Measurements from ENCODE around the gene MTERF1. TPM values are rescaled to one million over a fixed set of nuclear protein-coding genes. Genes with fewer than 3 reads are reported as not detected.
"Not testable (repeated sequence)": the region's sequence is repeated elsewhere in the genome, so short reads cannot be mapped to it uniquely, and the experiment has no call there.

The MTERF1 gene
- polyA plus RNA-seq, 3 donors = 3.6 to 4.6 (median 4.0) TPM

DNA sequence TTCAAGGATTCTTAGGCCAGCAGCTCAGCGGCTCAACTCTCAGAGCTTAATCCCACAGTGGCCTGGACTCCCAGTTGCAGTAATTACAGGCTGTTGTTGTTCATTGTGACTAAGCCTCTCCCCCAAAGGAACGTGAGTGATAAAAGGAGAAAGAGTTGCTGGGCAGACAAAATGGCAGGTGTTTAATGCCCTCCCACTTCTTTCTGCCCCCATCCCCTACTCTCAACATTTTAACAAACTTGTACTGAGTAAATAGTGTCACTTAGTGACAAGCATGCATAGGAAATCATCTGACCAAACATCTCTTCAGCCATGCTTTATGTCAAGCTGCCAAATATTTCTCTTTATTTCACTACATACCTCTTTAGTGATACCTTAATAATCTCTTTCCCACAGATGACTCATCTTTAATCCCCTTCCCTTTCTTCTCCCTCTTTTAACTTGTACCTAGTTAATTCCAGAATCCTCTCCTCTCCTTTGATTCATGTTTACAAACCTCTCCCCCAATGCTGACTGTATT lies 12.4 kb upstream of the MTERF1 start:
- Histone ChIP-seq H3K9me3 (replicated peaks in 1 of 2; ENCODE audit: control insufficient read depth in 1 of 2, insufficient read depth in 1 of 2, low read length in 2 of 2) (peaks cover 0 to 13% of the 10 kb centered on the region in 2 donors), H3K4me2 (replicated peaks; ENCODE audit: extremely low read depth, low read length, poor library complexity, severe bottlenecking) (no peak overlapping the region)
- intact Hi-C loops (cut with micrococcal nuclease) = no loop called here

DNA sequence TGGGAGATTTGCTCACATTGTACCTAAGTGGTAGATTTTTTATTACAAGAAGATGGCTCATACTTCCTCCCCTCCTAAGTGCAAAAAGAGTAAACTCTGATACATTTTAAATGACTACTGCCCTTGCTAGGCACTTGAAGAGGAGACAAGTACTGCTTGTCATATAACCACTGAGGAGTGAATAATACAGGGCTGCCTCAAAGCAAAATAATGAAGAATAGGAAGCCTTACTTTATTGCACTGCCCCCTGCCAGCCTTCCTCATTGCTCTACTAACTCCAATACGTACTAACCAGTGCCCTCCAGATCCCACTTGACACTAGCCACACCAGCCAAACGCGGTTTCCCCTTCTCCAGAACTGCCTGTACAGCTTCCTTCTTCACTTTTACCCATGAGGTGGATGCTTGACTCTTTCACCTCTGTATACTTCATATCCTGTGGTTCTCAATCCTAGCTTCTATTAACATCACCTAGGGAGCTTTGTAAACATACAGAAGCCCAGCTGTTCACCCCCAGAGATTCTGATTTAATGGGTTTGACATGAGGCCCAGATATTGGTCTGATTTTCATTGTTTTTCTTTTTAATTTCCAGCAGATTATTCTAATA lies 11.7 kb upstream of the MTERF1 start:
- DNase-seq = no peak
- WGBS (ENCODE audit: insufficient coverage) = 73% methylated on average over 3 of the region's 3 CpGs
- no peaks in the 10 kb centered on the region for H3K4me1 Mint-ChIP-seq
- H3K27ac ChIP-seq (ENCODE audit: low read depth in 1 of 2, low read length in 2 of 2) = no peak overlapping the region
- H3K9ac ChIP-seq (ENCODE audit: insufficient read depth, low read length, poor library complexity, severe bottlenecking) = no peak overlapping the region
- H3K36me3 Mint-ChIP-seq = no peaks in the 10 kb centered on the region
- H4K20me1 ChIP-seq (ENCODE audit: insufficient read depth, low read length) = no peaks in the 10 kb centered on the region
- H3K9me3 ChIP-seq (replicated peaks in 1 of 2; ENCODE audit: control insufficient read depth in 1 of 2, insufficient read depth in 1 of 2, low read length in 2 of 2) = peaks cover 0 to 19% of the 10 kb centered on the region in 2 donors
- peaks cover 12 to 26% (median 18%) of the 10 kb centered on the region in 7 donors for H3K9me3 Mint-ChIP-seq
- no peak overlapping the region for H3K4me2 ChIP-seq (replicated peaks; ENCODE audit: extremely low read depth, low read length, poor library complexity, severe bottlenecking)
- no peaks in the 10 kb centered on the region for H3K36me3 ChIP-seq (replicated peaks in 1 of 2; ENCODE audit: control insufficient read depth in 1 of 2, insufficient read depth in 2 of 2, low read length in 2 of 2)
- H3K27ac Mint-ChIP-seq = no peak overlapping the region
- intact Hi-C loops (cut with micrococcal nuclease) = no loop called here
- H3K27me3 ChIP-seq (ENCODE audit: control insufficient read depth in 2 of 2, insufficient read depth in 2 of 2, low read length in 2 of 2) = no peaks in the 10 kb centered on the region
- no peak overlapping the region for H2AFZ ChIP-seq (ENCODE audit: insufficient read depth, low read depth, low read length, poor library complexity, severe bottlenecking)
- H3K4me3 ChIP-seq (replicated peaks in 1 of 3; ENCODE audit: low read depth in 2 of 3, low read length in 3 of 3) = no peak overlapping the region
- TF ChIP-seq, protein P1, sequence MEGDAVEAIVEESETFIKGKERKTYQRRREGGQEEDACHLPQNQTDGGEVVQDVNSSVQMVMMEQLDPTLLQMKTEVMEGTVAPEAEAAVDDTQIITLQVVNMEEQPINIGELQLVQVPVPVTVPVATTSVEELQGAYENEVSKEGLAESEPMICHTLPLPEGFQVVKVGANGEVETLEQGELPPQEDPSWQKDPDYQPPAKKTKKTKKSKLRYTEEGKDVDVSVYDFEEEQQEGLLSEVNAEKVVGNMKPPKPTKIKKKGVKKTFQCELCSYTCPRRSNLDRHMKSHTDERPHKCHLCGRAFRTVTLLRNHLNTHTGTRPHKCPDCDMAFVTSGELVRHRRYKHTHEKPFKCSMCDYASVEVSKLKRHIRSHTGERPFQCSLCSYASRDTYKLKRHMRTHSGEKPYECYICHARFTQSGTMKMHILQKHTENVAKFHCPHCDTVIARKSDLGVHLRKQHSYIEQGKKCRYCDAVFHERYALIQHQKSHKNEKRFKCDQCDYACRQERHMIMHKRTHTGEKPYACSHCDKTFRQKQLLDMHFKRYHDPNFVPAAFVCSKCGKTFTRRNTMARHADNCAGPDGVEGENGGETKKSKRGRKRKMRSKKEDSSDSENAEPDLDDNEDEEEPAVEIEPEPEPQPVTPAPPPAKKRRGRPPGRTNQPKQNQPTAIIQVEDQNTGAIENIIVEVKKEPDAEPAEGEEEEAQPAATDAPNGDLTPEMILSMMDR (IDR thresholded peaks at IDR 0.05) = no peak
- no peaks in the 10 kb centered on the region for H3K79me2 ChIP-seq (ENCODE audit: insufficient read depth, low read length)
- peaks cover under 1 to 3% (median 2%) of the 10 kb centered on the region in 3 donors for H3K27me3 Mint-ChIP-seq (ENCODE audit: low read depth in 3 of 3)
- no peak overlapping the region for H3K4me3 Mint-ChIP-seq
- H3K4me1 ChIP-seq (ENCODE audit: control insufficient read depth in 1 of 2, insufficient read depth in 2 of 2, low read length in 2 of 2) = no peaks in the 10 kb centered on the region

More for the DNA sequence above, 12.4 kb upstream of the MTERF1 start:
- Histone ChIP-seq H3K36me3 (replicated peaks in 1 of 2; ENCODE audit: control insufficient read depth in 1 of 2, insufficient read depth in 2 of 2, low read length in 2 of 2) (no peaks in the 10 kb centered on the region), H3K79me2 (ENCODE audit: insufficient read depth, low read length) (no peaks in the 10 kb centered on the region), H3K4me3 (replicated peaks in 1 of 3; ENCODE audit: low read depth in 2 of 3, low read length in 3 of 3) (no peak overlapping the region), H3K27ac (ENCODE audit: low read depth in 1 of 2, low read length in 2 of 2) (no peak overlapping the region), H3K9ac (ENCODE audit: insufficient read depth, low read length, poor library complexity, severe bottlenecking) (no peak overlapping the region), H2AFZ (ENCODE audit: insufficient read depth, low read depth, low read length, poor library complexity, severe bottlenecking) (no peak overlapping the region), H3K4me1 (ENCODE audit: control insufficient read depth in 1 of 2, insufficient read depth in 2 of 2, low read length in 2 of 2) (no peaks in the 10 kb centered on the region), H3K27me3 (ENCODE audit: control insufficient read depth in 2 of 2, insufficient read depth in 2 of 2, low read length in 2 of 2) (no peaks in the 10 kb centered on the region), H4K20me1 (ENCODE audit: insufficient read depth, low read length) (no peaks in the 10 kb centered on the region)
- TF ChIP-seq, protein P1 (IDR thresholded peaks at IDR 0.05) = no peak
- DNase-seq = no peak
- H3K4me3 Mint-ChIP-seq = no peak overlapping the region
- H3K27ac Mint-ChIP-seq = no peak overlapping the region
- H3K4me1 Mint-ChIP-seq = no peaks in the 10 kb centered on the region
- H3K36me3 Mint-ChIP-seq = no peaks in the 10 kb centered on the region
- peaks cover 0 to 3% (median 2%) of the 10 kb centered on the region in 3 donors for H3K27me3 Mint-ChIP-seq (ENCODE audit: low read depth in 3 of 3)
- no CpG with 5 or more reads among the region's 2 CpGs for WGBS (ENCODE audit: insufficient coverage)
- H3K9me3 Mint-ChIP-seq = peaks cover 11 to 19% (median 13%) of the 10 kb centered on the region in 7 donors

DNA sequence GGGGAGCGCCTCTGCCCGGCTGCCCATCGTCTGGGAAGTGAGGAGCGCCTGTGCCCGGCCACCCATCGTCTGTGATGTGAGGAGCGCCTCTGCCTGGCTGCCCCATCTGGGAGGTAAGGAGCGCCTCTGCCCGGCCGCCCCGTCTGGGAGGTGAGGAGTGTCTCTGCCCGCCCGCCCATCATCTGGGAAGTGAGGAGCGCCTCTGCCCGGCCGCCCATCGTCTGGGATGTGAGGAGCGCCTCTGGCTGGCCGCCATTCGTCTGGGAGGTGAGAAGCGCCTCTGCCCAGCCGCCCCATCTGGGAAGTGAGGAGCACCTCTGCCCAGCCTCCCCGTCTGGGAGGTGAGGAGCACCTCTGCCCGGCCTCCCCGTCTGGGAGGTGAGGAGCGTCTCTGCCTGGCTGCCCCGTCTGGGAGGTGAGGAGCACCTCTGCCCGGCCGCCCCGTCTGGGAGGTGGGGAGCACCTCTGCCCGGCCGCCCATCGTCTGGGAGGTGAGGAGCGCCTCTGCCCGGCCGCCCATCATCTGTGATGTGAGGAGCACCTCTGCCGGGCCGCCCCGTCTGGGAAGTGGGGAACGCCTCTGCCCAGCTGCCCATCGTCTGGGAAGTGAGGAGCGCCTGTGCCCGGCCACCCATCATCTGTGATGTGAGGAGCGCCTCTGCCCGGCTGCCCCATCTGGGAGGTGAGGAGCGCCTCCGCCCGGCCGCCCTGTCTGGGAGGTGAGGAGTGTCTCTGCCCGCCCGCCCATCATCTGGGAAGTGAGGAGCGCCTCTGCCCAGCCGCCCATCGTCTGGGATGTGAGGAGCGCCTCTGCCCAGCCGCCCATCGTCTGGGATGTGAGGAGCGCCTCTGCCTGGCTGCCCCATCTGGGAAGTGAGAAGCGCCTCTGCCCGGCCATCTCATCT lies 8.0 kb upstream of the MTERF1 start:
- H3K9ac ChIP-seq (ENCODE audit: insufficient read depth, low read length, poor library complexity, severe bottlenecking); H3K27me3 ChIP-seq (ENCODE audit: control insufficient read depth in 2 of 2, insufficient read depth in 2 of 2, low read length in 2 of 2); H2AFZ ChIP-seq (ENCODE audit: insufficient read depth, low read depth, low read length, poor library complexity, severe bottlenecking); H3K4me3 ChIP-seq (replicated peaks in 1 of 3; ENCODE audit: low read depth in 2 of 3, low read length in 3 of 3); DNase-seq; H3K4me1 ChIP-seq (ENCODE audit: control insufficient read depth in 1 of 2, insufficient read depth in 2 of 2, low read length in 2 of 2); H3K4me1 Mint-ChIP-seq; H3K79me2 ChIP-seq (ENCODE audit: insufficient read depth, low read length); H3K36me3 ChIP-seq (replicated peaks in 1 of 2; ENCODE audit: control insufficient read depth in 1 of 2, insufficient read depth in 2 of 2, low read length in 2 of 2); H3K4me3 Mint-ChIP-seq; H4K20me1 ChIP-seq (ENCODE audit: insufficient read depth, low read length); H3K27ac ChIP-seq (ENCODE audit: low read depth in 1 of 2, low read length in 2 of 2); H3K27ac Mint-ChIP-seq; intact Hi-C loops (cut with micrococcal nuclease); H3K27me3 Mint-ChIP-seq (ENCODE audit: low read depth in 3 of 3); H3K36me3 Mint-ChIP-seq; H3K4me2 ChIP-seq (replicated peaks; ENCODE audit: extremely low read depth, low read length, poor library complexity, severe bottlenecking): not testable (repeated sequence)
- peaks cover 0 to 24% of the 10 kb centered on the region in 2 donors for H3K9me3 ChIP-seq (replicated peaks in 1 of 2; ENCODE audit: control insufficient read depth in 1 of 2, insufficient read depth in 1 of 2, low read length in 2 of 2)
- peaks cover 17 to 34% (median 23%) of the 10 kb centered on the region in 7 donors for H3K9me3 Mint-ChIP-seq
- 94% methylated on average over 44 of the region's 60 CpGs for WGBS (ENCODE audit: insufficient coverage)
